Tibial nerve (tissue), 3 donors: ENCODE results near the gene BICRAL.

Source experiments
- CTCF ChIP-seq, 5 experiments: fragments of 200-600 bp in 3 of 5; fragments of 450-650 bp in 2 of 5; sonication (generic) in 3 of 5; IDR thresholded peaks; one replicate each; pipeline ENCODE4 v1.5.1; 2016 to 2019; ENCODE audit warnings: antibody characterized with exemption in 5 of 5, mild to moderate bottlenecking in 3 of 5, moderate library complexity in 2 of 5
- POLR2A ChIP-seq, 2 donors: fragments of 450-650 bp; IDR thresholded peaks; one replicate each; pipeline ENCODE4 v1.6.1; 2017; ENCODE audit warnings: antibody characterized with exemption in 2 of 2, mild to moderate bottlenecking in 2 of 2, moderate library complexity in 2 of 2

- TF ChIP-seq CTCF (IDR thresholded peaks at IDR 0.05) (no peak), POLR2A (IDR thresholded peaks at IDR 0.05) (no peak)
Observed at GRCh38 chr6:42808492-42809483, 26.9 kb downstream of the BICRAL start.
